Endothelial cell of umbilical vein (primary cell): Measurements from ENCODE around the gene NR5A2. TPM values are rescaled to one million over a fixed set of nuclear protein-coding genes. Genes with fewer than 3 reads are reported as not detected.

Experiments
- BruUV-seq: library from RNA; stranded (reverse); fragments of 400-500 nt; replicated peaks from 2 replicates; lab custom pipeline; 2021; lab: Mats Ljungman, UMichigan
- CTCF ChIA-PET: fragments of 300-600, 350-600 bp; sonication (Branson Sonifier 250); formaldehyde crosslinking; loops from one replicate; lab custom pipeline; 2021; ENCODE audit warnings: antibody characterized with exemption, inconsistent platforms; lab: Charles Lee
- POLR2A ChIA-PET: fragments of 300-600, 350-600 bp; sonication (Branson Sonifier 250); formaldehyde crosslinking; loops from one replicate; lab custom pipeline; 2021; ENCODE audit warnings: antibody characterized with exemption, inconsistent platforms; lab: Charles Lee
- DNase-seq: peaks from one replicate; pipeline ENCODE4 v3.0.0-alpha.2; 2011; ENCODE audit warnings: low read depth, low spot score
- FAIRE-seq: peaks from 2 replicates; lab custom pipeline; 2011; peaks lifted over from hg19 to GRCh38; lab: Jason Lieb, UNC
- H2AFZ ChIP-seq: 2 replicates; pipeline ENCODE4 v1.6.0; 2012; ENCODE audit warnings: low read depth, low read length, control low read depth, inconsistent platforms
- H3K27ac ChIP-seq: 2 replicates; pipeline ENCODE4 v1.5.1; 2011; ENCODE audit warnings: low read depth, mild to moderate bottlenecking, control low read depth, low read length, moderate library complexity; ENCODE audit not compliant: insufficient read depth
- H3K27me3 ChIP-seq, 2 experiments: 2 replicates each; pipeline versions ENCODE4 v1.6.0 to v1.6.1; 2011; ENCODE audit warnings: low read length in 2 of 2, mixed read lengths in 1 of 2; ENCODE audit not compliant: control insufficient read depth in 2 of 2, insufficient read depth in 2 of 2
- H3K36me3 ChIP-seq, 2 experiments: 2 replicates in 1 of 2; 3 replicates in 1 of 2; pipeline ENCODE4 v1.5.1; 2011; ENCODE audit warnings: low read length in 2 of 2, mild to moderate bottlenecking in 1 of 2, moderate library complexity in 1 of 2; ENCODE audit not compliant: control insufficient read depth in 2 of 2, insufficient read depth in 2 of 2; ENCODE audit errors: extremely low read depth in 1 of 2
- H3K4me1 ChIP-seq: 3 replicates; pipeline ENCODE4 v1.5.1; 2011; ENCODE audit warnings: mild to moderate bottlenecking, low read length; ENCODE audit not compliant: control insufficient read depth, insufficient read depth; ENCODE audit errors: extremely low read depth
- H3K4me2 ChIP-seq: 2 replicates; pipeline ENCODE4 v1.6.1; 2011; ENCODE audit warnings: low read length, control low read depth, mixed read lengths; ENCODE audit not compliant: insufficient read depth
- H3K4me3 ChIP-seq, 3 experiments: fragments of 200-600 bp in 1 of 3; sonication (generic), shearing (Covaris generic) in 1 of 3; replicated peaks in 1 of 3; 2 replicates each; pipeline ENCODE4 v1.5.1; 2011 to 2016; ENCODE audit warnings: control low read depth in 3 of 3, low read length in 3 of 3, mild to moderate bottlenecking in 2 of 3, inconsistent platforms in 1 of 3, low read depth in 1 of 3, moderate library complexity in 1 of 3; ENCODE audit not compliant: insufficient read depth in 1 of 3
- H3K79me2 ChIP-seq: 2 replicates; pipeline ENCODE4 v1.6.0; 2012; ENCODE audit warnings: low read length, inconsistent platforms; ENCODE audit not compliant: control insufficient read depth, insufficient read depth
- H3K9ac ChIP-seq: replicated peaks from 2 replicates; pipeline ENCODE3; 2011; ENCODE audit warnings: low read length, control low read depth; ENCODE audit not compliant: insufficient read depth; ENCODE audit errors: extremely low read depth
- H3K9me1 ChIP-seq: replicated peaks from 3 replicates; pipeline ENCODE4 v1.6.0; 2011; ENCODE audit warnings: mild to moderate bottlenecking, low read length; ENCODE audit not compliant: control insufficient read depth, insufficient read depth; ENCODE audit errors: extremely low read depth
- H3K9me3 ChIP-seq: replicated peaks from 2 replicates; pipeline ENCODE4 v1.5.1; 2012; ENCODE audit warnings: low read length, inconsistent platforms; ENCODE audit not compliant: control insufficient read depth, insufficient read depth
- H4K20me1 ChIP-seq: replicated peaks from 2 replicates; pipeline ENCODE3; 2011; ENCODE audit warnings: mild to moderate bottlenecking, low read length; ENCODE audit not compliant: control insufficient read depth, insufficient read depth; ENCODE audit errors: extremely low read depth
- EZH2 ChIP-seq: IDR thresholded peaks from 2 replicates; pipeline ENCODE4 v1.6.1; 2012; ENCODE audit warnings: borderline replicate concordance, low read depth, mild to moderate bottlenecking, moderate library complexity, low read length, inconsistent platforms; ENCODE audit not compliant: severe bottlenecking
- FOS ChIP-seq: IDR thresholded peaks from 2 replicates; pipeline ENCODE4 v1.6.1; 2011; ENCODE audit warnings: mild to moderate bottlenecking, low read length, moderate library complexity, borderline replicate concordance; ENCODE audit not compliant: insufficient read depth
- POLR2A ChIP-seq: IDR thresholded peaks from 2 replicates; pipeline ENCODE4 v1.6.1; 2012; ENCODE audit warnings: low read depth, mild to moderate bottlenecking, control low read depth, low read length
- POLR2AphosphoS5 ChIP-seq: IDR thresholded peaks from 2 replicates; pipeline ENCODE4 v1.6.1; 2012; ENCODE audit warnings: low read depth, mild to moderate bottlenecking, control low read depth, low read length, moderate library complexity; ENCODE audit not compliant: insufficient read depth
- dilution Hi-C: fragments of 300-500 bp; cut with MboI; formaldehyde crosslinking; loops from one replicate; pipeline ENCODE4 v1.15.0; 2019; ENCODE audit warnings: low sequenced_read_pairs; ENCODE audit not compliant: extremely low pct_ligation_motif_present
- intact Hi-C: fragments of 100-400 bp; cut with micrococcal nuclease; formaldehyde crosslinking; loops from one replicate; pipeline ENCODE4 v1.10.0; 2022
- polyA plus RNA-seq, 4 experiments: library from polyadenylated mRNA; depleted of rRNA in 3 of 4; stranded (reverse) in 3 of 4; unstranded in 1 of 4; fragments of >200 nt; gene quantifications; 2 replicates each; pipeline versions ENCODE4 v1.2.1 to v1.2.3, GENCODE V29; 2011 to 2012; ENCODE audit warnings: missing spikeins in 1 of 4
- total RNA-seq: library from RNA; stranded (reverse); gene quantifications from 2 replicates; pipeline ENCODE4 v1.2.3, GENCODE V29; 2021
- TF ChIP-seq, protein P1 (sequence below), 2 donors: IDR thresholded peaks; 1 replicate in 1 of 2; 2 replicates in 1 of 2; pipeline ENCODE4 v1.5.1; 2011; ENCODE audit warnings: low read length in 2 of 2, mild to moderate bottlenecking in 2 of 2, moderate library complexity in 2 of 2, control low read depth in 1 of 2, inconsistent platforms in 1 of 2, low read depth in 1 of 2; ENCODE audit not compliant: insufficient read depth in 1 of 2; ENCODE audit errors: extremely low read depth in 1 of 2

The NR5A2 gene
- total and polyA plus RNA-seq, 2 donors (not counting 3 experiments of a cell fraction or from before 2014, with no cell fraction given), result 3.4 to 12.1 TPM

DNA sequence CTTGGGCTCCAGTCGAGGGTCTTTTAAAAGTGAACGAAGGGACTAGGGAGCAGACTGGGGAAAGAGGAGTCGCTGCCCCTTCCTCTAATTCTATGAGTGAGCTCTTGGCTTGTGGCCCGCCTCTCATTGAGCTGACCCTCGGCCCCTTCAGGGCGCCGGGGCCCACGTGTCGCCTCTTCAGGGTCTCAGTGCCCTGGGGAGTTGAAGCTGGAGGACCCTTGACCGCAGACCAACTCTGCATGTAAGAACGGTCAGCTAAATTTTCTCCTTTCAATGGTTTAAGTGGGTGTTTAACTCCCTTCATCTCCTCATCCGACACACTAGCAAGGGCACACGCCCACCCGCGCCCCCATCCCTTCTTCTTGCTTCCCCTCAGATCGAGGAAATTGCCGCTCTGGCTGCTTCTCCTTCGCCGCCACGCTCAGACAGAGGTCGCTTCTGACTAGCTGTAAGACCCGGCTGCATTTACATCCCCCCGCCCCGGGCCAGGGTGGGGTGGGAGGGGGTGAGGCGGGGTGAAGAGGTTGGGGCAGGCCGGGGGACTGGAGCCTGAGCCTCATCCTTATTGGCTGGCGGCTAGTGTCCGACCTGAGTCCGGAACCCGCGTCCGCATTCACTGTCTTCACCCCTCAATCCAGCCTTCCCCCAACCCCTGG lies 10.9 kb downstream of the NR5A2 start:
- Histone ChIP-seq H3K4me2 (no peak overlapping the region), H3K4me3 (peak overlapping the region in 1 of 3 experiments; percentile 59)
- dilution Hi-C loops, result no loop called here

More for the DNA sequence above, 10.9 kb downstream of the NR5A2 start:
- no peaks in the 10 kb centered on the region for H3K79me2 ChIP-seq
- peaks cover 22 to 97% of the 10 kb centered on the region in 2 experiments for H3K27me3 ChIP-seq
- H3K27ac ChIP-seq, result no peak overlapping the region
- FAIRE-seq, result no peak
- ChIA-PET CTCF (interaction anchor here (1.2 to 7.3 kb wide), 5 partner anchors 10 to 354 kb away, joined by 5 to 59 read pairs (median 6); no protein-coding TSS in a partner anchor), POLR2A (no interaction called here)
- H4K20me1 ChIP-seq, result no peaks in the 10 kb centered on the region
- no peak overlapping the region for H3K9ac ChIP-seq
- no peak for DNase-seq
- H3K36me3 ChIP-seq, result no peaks in the 10 kb centered on the region
- intact Hi-C loops, result loop anchor here (5.0 kb wide), 3 partner anchors 256 to 374 kb away; partner anchors contain the start of gene ZNF281
- BruUV-seq, result no TSS peak
- H3K4me1 ChIP-seq, result peaks cover 22% of the 10 kb centered on the region
- no peaks in the 10 kb centered on the region for H3K9me1 ChIP-seq
- TF ChIP-seq POLR2A, result no peak
- no peak for TF ChIP-seq FOS
- TF ChIP-seq, protein P1, sequence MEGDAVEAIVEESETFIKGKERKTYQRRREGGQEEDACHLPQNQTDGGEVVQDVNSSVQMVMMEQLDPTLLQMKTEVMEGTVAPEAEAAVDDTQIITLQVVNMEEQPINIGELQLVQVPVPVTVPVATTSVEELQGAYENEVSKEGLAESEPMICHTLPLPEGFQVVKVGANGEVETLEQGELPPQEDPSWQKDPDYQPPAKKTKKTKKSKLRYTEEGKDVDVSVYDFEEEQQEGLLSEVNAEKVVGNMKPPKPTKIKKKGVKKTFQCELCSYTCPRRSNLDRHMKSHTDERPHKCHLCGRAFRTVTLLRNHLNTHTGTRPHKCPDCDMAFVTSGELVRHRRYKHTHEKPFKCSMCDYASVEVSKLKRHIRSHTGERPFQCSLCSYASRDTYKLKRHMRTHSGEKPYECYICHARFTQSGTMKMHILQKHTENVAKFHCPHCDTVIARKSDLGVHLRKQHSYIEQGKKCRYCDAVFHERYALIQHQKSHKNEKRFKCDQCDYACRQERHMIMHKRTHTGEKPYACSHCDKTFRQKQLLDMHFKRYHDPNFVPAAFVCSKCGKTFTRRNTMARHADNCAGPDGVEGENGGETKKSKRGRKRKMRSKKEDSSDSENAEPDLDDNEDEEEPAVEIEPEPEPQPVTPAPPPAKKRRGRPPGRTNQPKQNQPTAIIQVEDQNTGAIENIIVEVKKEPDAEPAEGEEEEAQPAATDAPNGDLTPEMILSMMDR (IDR thresholded peaks at IDR 0.05; ENCODE audit: extremely low read depth in 1 of 2, insufficient read depth in 1 of 2, low read depth in 1 of 2, low read length in 2 of 2), result no peak
- TF ChIP-seq EZH2, result peak; percentile 75
- TF ChIP-seq POLR2AphosphoS5, result no peak
- H2AFZ ChIP-seq, result peak overlapping the region; percentile 84
- H3K9me3 ChIP-seq, result no peaks in the 10 kb centered on the region
